Measurements from ENCODE around the gene TECPR2.

DNA sequence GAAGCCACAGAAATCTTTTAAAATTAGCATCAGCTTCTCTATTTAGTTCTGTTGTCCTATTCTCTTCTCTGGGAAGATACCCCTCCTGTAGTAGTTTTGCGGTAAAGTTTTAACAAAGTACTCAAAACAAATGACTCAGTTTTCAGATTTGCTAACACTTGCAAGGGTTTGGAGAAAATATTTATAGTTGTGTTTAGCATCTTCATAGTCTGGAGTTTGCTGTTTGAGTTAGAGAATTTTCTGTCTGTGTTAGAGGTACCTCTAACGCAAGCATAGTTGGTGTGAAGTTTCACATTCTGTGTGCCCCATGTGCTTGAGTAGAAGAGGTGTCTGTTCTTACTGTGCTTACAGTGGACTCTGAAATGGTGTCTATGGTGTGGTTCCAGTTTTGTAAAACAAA lies 110.8 kb downstream of the TECPR2 start:
- TF ChIP-seq, protein P1, sequence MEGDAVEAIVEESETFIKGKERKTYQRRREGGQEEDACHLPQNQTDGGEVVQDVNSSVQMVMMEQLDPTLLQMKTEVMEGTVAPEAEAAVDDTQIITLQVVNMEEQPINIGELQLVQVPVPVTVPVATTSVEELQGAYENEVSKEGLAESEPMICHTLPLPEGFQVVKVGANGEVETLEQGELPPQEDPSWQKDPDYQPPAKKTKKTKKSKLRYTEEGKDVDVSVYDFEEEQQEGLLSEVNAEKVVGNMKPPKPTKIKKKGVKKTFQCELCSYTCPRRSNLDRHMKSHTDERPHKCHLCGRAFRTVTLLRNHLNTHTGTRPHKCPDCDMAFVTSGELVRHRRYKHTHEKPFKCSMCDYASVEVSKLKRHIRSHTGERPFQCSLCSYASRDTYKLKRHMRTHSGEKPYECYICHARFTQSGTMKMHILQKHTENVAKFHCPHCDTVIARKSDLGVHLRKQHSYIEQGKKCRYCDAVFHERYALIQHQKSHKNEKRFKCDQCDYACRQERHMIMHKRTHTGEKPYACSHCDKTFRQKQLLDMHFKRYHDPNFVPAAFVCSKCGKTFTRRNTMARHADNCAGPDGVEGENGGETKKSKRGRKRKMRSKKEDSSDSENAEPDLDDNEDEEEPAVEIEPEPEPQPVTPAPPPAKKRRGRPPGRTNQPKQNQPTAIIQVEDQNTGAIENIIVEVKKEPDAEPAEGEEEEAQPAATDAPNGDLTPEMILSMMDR (IDR thresholded peaks at IDR 0.05) = no peak
- TF ChIP-seq POLR2A (IDR thresholded peaks at IDR 0.05) = no peak
